IMR-90 (cell line): Measurements from ENCODE around the gene FBXO34.

Source experiments
- POLR2A ChIP-seq: IDR thresholded peaks from 2 replicates; pipeline ENCODE4 v1.6.1; 2012; ENCODE audit warnings: mild to moderate bottlenecking, low read depth, low read length
- RAD21 ChIP-seq: IDR thresholded peaks from 2 replicates; pipeline ENCODE4 v1.6.1; 2012; ENCODE audit warnings: low read length, improper control_type of control experiment
- TF ChIP-seq, protein P1 (sequence below): conservative IDR thresholded peaks from 2 replicates; pipeline ENCODE4 v1.5.1; 2012; ENCODE audit warnings: mild to moderate bottlenecking, low read depth, low read length, improper control_type of control experiment

DNA sequence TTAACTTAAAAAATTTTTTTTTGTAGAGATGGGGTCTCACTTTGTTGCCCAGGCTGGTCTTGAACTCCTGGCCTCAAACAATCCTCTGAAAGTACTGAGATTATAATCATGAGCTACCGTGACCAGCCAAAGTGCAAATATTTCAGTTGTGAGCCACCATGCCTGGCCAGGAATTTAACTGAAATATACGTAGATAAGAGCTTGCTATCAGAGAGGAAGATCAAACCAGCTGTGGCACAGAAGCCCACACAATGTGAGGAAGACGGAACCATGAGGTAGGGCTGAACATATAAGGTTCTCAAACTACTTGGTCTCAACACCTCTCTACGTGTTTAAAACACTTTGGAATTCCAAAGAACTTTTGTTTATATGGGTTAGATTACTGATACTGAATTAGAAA is 111.3 kb downstream of the FBXO34 start:
- TF ChIP-seq, protein P1, sequence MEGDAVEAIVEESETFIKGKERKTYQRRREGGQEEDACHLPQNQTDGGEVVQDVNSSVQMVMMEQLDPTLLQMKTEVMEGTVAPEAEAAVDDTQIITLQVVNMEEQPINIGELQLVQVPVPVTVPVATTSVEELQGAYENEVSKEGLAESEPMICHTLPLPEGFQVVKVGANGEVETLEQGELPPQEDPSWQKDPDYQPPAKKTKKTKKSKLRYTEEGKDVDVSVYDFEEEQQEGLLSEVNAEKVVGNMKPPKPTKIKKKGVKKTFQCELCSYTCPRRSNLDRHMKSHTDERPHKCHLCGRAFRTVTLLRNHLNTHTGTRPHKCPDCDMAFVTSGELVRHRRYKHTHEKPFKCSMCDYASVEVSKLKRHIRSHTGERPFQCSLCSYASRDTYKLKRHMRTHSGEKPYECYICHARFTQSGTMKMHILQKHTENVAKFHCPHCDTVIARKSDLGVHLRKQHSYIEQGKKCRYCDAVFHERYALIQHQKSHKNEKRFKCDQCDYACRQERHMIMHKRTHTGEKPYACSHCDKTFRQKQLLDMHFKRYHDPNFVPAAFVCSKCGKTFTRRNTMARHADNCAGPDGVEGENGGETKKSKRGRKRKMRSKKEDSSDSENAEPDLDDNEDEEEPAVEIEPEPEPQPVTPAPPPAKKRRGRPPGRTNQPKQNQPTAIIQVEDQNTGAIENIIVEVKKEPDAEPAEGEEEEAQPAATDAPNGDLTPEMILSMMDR, result no peak
- TF ChIP-seq RAD21 (no peak), POLR2A (no peak)
